Transverse colon (tissue), 3 donors: ENCODE measurements around the gene C11orf52.

ENCODE experiments used
- CTCF ChIP-seq, 5 experiments: fragments of 200-600 bp in 3 of 5; fragments of 450-650 bp in 2 of 5; sonication (generic) in 3 of 5; IDR thresholded peaks; 1 replicate in 2 of 5; 2 replicates in 3 of 5; pipeline ENCODE4 v1.5.1; 2016 to 2017; ENCODE audit warnings: antibody characterized with exemption in 5 of 5, inconsistent platforms in 3 of 5, mild to moderate bottlenecking in 2 of 5, moderate library complexity in 1 of 5
- POLR2A ChIP-seq: fragments of 450-650 bp; IDR thresholded peaks from one replicate; pipeline ENCODE4 v1.6.1; 2016; ENCODE audit warnings: antibody characterized with exemption, mild to moderate bottlenecking, moderate library complexity

GRCh38 chr11:111921541-111922230 is 3.0 kb downstream of the C11orf52 start:
- TF ChIP-seq CTCF (IDR thresholded peaks at IDR 0.05) = no peak
- no peak for TF ChIP-seq POLR2A
